ENCODE data around the gene OR7A17. TPM values are rescaled to one million over a fixed set of nuclear protein-coding genes. Genes with fewer than 3 reads are reported as not detected.

Gene OR7A17
- total and polyA plus RNA-seq, 2 experiments from 2014 or later = not detected

DNA sequence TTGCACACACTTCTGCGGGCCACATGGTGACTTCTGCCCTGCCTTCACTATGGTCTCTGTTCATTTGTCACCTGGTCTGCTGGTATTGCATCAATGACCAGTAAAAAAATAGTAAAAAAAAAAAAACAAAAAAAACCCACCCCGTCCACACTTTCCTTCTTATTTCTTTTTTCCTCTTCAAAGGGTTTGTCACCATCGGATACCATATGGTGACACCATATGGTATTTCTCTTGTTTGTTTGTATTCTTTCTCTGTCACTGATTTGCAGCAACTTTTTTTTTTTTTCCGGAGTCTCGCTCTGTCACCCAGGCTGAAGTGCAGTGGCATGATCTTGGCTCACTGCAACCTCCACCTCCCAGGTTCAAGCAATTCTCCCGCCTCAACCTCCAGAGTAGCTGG, 29.2 kb upstream of the OR7A17 start (continued):
- TF ChIP-seq, protein P1, sequence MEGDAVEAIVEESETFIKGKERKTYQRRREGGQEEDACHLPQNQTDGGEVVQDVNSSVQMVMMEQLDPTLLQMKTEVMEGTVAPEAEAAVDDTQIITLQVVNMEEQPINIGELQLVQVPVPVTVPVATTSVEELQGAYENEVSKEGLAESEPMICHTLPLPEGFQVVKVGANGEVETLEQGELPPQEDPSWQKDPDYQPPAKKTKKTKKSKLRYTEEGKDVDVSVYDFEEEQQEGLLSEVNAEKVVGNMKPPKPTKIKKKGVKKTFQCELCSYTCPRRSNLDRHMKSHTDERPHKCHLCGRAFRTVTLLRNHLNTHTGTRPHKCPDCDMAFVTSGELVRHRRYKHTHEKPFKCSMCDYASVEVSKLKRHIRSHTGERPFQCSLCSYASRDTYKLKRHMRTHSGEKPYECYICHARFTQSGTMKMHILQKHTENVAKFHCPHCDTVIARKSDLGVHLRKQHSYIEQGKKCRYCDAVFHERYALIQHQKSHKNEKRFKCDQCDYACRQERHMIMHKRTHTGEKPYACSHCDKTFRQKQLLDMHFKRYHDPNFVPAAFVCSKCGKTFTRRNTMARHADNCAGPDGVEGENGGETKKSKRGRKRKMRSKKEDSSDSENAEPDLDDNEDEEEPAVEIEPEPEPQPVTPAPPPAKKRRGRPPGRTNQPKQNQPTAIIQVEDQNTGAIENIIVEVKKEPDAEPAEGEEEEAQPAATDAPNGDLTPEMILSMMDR (conservative IDR thresholded peaks at IDR 0.05; ENCODE audit: low read depth in 2 of 2) = no peak
- TF ChIP-seq ZNF114 (CRISPR knock-in tag; IDR thresholded peaks at IDR 0.05) = no peak
- TF ChIP-seq, protein P2, sequence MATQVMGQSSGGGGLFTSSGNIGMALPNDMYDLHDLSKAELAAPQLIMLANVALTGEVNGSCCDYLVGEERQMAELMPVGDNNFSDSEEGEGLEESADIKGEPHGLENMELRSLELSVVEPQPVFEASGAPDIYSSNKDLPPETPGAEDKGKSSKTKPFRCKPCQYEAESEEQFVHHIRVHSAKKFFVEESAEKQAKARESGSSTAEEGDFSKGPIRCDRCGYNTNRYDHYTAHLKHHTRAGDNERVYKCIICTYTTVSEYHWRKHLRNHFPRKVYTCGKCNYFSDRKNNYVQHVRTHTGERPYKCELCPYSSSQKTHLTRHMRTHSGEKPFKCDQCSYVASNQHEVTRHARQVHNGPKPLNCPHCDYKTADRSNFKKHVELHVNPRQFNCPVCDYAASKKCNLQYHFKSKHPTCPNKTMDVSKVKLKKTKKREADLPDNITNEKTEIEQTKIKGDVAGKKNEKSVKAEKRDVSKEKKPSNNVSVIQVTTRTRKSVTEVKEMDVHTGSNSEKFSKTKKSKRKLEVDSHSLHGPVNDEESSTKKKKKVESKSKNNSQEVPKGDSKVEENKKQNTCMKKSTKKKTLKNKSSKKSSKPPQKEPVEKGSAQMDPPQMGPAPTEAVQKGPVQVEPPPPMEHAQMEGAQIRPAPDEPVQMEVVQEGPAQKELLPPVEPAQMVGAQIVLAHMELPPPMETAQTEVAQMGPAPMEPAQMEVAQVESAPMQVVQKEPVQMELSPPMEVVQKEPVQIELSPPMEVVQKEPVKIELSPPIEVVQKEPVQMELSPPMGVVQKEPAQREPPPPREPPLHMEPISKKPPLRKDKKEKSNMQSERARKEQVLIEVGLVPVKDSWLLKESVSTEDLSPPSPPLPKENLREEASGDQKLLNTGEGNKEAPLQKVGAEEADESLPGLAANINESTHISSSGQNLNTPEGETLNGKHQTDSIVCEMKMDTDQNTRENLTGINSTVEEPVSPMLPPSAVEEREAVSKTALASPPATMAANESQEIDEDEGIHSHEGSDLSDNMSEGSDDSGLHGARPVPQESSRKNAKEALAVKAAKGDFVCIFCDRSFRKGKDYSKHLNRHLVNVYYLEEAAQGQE (IDR thresholded peaks at IDR 0.05; ENCODE audit: unreplicated experiment) = no peak

GRCh38 chr19:14906711-14907110, 20.8 kb upstream of the OR7A17 start:
- no peaks in the 10 kb centered on the region for H3K27me3 ChIP-seq (ENCODE audit: insufficient read depth)
- H3K4me1 ChIP-seq (ENCODE audit: insufficient read depth) = 0 out of 2 replicates have a peak, but pooled peaks cover 4% of the 10 kb centered on the region
- Mint-ChIP-seq H3K27ac (no peak overlapping the region), H3K27me3 (ENCODE audit: insufficient read depth, low read depth, poor library complexity) (peaks cover 4% of the 10 kb centered on the region), H3K4me3 (no peak overlapping the region), H3K9me3 (peaks cover 82% of the 10 kb centered on the region), H3K4me1 (no peaks in the 10 kb centered on the region), H3K36me3 (ENCODE audit: low read depth) (no peaks in the 10 kb centered on the region)
- no peaks in the 10 kb centered on the region for H4K20me1 ChIP-seq (replicated peaks; ENCODE audit: insufficient read depth)
- DNase-seq (ENCODE audit: low spot score) (no peak), ATAC-seq (no peak)
- H2AFZ ChIP-seq = no peak overlapping the region
- TF ChIP-seq, protein P3, sequence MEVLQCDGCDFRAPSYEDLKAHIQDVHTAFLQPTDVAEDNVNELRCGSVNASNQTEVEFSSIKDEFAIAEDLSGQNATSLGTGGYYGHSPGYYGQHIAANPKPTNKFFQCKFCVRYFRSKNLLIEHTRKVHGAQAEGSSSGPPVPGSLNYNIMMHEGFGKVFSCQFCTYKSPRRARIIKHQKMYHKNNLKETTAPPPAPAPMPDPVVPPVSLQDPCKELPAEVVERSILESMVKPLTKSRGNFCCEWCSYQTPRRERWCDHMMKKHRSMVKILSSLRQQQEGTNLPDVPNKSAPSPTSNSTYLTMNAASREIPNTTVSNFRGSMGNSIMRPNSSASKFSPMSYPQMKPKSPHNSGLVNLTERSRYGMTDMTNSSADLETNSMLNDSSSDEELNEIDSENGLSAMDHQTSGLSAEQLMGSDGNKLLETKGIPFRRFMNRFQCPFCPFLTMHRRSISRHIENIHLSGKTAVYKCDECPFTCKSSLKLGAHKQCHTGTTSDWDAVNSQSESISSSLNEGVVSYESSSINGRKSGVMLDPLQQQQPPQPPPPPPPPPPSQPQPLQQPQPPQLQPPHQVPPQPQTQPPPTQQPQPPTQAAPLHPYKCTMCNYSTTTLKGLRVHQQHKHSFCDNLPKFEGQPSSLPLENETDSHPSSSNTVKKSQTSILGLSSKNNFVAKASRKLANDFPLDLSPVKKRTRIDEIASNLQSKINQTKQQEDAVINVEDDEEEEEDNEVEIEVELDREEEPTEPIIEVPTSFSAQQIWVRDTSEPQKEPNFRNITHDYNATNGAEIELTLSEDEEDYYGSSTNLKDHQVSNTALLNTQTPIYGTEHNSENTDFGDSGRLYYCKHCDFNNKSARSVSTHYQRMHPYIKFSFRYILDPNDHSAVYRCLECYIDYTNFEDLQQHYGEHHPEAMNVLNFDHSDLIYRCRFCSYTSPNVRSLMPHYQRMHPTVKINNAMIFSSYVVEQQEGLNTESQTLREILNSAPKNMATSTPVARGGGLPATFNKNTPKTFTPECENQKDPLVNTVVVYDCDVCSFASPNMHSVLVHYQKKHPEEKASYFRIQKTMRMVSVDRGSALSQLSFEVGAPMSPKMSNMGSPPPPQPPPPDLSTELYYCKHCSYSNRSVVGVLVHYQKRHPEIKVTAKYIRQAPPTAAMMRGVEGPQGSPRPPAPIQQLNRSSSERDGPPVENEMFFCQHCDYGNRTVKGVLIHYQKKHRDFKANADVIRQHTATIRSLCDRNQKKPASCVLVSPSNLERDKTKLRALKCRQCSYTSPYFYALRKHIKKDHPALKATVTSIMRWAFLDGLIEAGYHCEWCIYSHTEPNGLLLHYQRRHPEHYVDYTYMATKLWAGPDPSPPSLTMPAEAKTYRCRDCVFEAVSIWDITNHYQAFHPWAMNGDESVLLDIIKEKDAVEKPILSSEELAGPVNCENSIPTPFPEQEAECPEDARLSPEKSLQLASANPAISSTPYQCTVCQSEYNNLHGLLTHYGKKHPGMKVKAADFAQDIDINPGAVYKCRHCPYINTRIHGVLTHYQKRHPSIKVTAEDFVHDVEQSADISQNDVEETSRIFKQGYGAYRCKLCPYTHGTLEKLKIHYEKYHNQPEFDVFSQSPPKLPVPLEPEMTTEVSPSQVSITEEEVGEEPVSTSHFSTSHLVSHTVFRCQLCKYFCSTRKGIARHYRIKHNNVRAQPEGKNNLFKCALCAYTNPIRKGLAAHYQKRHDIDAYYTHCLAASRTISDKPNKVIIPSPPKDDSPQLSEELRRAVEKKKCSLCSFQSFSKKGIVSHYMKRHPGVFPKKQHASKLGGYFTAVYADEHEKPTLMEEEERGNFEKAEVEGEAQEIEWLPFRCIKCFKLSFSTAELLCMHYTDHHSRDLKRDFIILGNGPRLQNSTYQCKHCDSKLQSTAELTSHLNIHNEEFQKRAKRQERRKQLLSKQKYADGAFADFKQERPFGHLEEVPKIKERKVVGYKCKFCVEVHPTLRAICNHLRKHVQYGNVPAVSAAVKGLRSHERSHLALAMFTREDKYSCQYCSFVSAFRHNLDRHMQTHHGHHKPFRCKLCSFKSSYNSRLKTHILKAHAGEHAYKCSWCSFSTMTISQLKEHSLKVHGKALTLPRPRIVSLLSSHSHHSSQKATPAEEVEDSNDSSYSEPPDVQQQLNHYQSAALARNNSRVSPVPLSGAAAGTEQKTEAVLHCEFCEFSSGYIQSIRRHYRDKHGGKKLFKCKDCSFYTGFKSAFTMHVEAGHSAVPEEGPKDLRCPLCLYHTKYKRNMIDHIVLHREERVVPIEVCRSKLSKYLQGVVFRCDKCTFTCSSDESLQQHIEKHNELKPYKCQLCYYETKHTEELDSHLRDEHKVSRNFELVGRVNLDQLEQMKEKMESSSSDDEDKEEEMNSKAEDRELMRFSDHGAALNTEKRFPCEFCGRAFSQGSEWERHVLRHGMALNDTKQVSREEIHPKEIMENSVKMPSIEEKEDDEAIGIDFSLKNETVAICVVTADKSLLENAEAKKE (CRISPR knock-in tag; IDR thresholded peaks at IDR 0.05) = no peak
- TF ChIP-seq JUNB (IDR thresholded peaks at IDR 0.05; ENCODE audit: unreplicated experiment) = no peak
- TF ChIP-seq ZNF331 (CRISPR knock-in tag; IDR thresholded peaks at IDR 0.05; ENCODE audit: low read depth) = no peak
- no peak for TF ChIP-seq EZH2phosphoT487 (IDR thresholded peaks at IDR 0.05; ENCODE audit: unreplicated experiment)
- TF ChIP-seq ZNF114 (CRISPR knock-in tag; IDR thresholded peaks at IDR 0.05) = no peak
- TF ChIP-seq, protein P4, sequence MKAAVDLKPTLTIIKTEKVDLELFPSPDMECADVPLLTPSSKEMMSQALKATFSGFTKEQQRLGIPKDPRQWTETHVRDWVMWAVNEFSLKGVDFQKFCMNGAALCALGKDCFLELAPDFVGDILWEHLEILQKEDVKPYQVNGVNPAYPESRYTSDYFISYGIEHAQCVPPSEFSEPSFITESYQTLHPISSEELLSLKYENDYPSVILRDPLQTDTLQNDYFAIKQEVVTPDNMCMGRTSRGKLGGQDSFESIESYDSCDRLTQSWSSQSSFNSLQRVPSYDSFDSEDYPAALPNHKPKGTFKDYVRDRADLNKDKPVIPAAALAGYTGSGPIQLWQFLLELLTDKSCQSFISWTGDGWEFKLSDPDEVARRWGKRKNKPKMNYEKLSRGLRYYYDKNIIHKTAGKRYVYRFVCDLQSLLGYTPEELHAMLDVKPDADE (IDR thresholded peaks at IDR 0.05) = no peak
- TF ChIP-seq, protein P1 (conservative IDR thresholded peaks at IDR 0.05; ENCODE audit: low read depth in 2 of 2) = no peak
- no peak for TF ChIP-seq STAT1 (IDR thresholded peaks at IDR 0.05; ENCODE audit: unreplicated experiment)
- no peaks in the 10 kb centered on the region for H3F3A ChIP-seq (replicated peaks; ENCODE audit: low read depth)
- H3K36me3 ChIP-seq (ENCODE audit: insufficient read depth) = no peaks in the 10 kb centered on the region
- H3K4me3 ChIP-seq = no peak overlapping the region
- no peaks in the 10 kb centered on the region for H3K79me2 ChIP-seq (replicated peaks; ENCODE audit: insufficient read depth)
- H3K9me2 ChIP-seq (ENCODE audit: insufficient read depth) = no peaks in the 10 kb centered on the region
- no peak overlapping the region for H3K4me2 ChIP-seq
- no peak overlapping the region for H3K27ac ChIP-seq (ENCODE audit: low read depth)
